Fibroblast of mammary gland (primary cell): ENCODE measurements around the gene COL9A2.

Source experiments
- DNase-seq: peaks from one replicate; pipeline ENCODE4 v3.0.0-alpha.2; 2010; ENCODE audit warnings: low read depth
- H3K4me3 ChIP-seq: 2 replicates; pipeline ENCODE4 v1.5.1; 2011; ENCODE audit warnings: low read depth, mild to moderate bottlenecking, low read length, moderate library complexity; ENCODE audit not compliant: control insufficient read depth
- CTCF ChIP-seq: conservative IDR thresholded peaks from 2 replicates; pipeline ENCODE4 v1.5.1; 2011; ENCODE audit warnings: low read depth, low read length, inconsistent platforms; ENCODE audit not compliant: control insufficient read depth, insufficient read depth

The COL9A2 gene

GRCh38 chr1:40318970-40319621 is 2.0 kb upstream of the COL9A2 start:
- H3K4me3 ChIP-seq: no peak overlapping the region
- TF ChIP-seq CTCF: no peak
- no peak for DNase-seq

- H3K4me3 ChIP-seq: no peak overlapping the region
- TF ChIP-seq CTCF: no peak
- DNase-seq: no peak
These were observed 1.4 kb upstream of the COL9A2 start for GRCh38 chr1:40318476-40318875.

GRCh38 chr1:40317394-40318074 is 448 bp upstream of the COL9A2 start:
- TF ChIP-seq CTCF: no peak
- DNase-seq: no peak
- no peak overlapping the region for H3K4me3 ChIP-seq

GRCh38 chr1:40315795-40316594 is 1.1 kb downstream of the COL9A2 start:
- no peak for TF ChIP-seq CTCF
- no peak for DNase-seq
- peak overlapping the region; percentile 22 for H3K4me3 ChIP-seq

GRCh38 chr1:40315239-40315794 is 1.8 kb downstream of the COL9A2 start:
- H3K4me3 ChIP-seq: peak overlapping the region; percentile 22
- peak; percentile 81 for DNase-seq
- TF ChIP-seq CTCF: peak; percentile 71

- TF ChIP-seq CTCF: no peak
- DNase-seq: no peak
- no peak overlapping the region for H3K4me3 ChIP-seq
These were observed 2.3 kb downstream of the COL9A2 start for GRCh38 chr1:40314721-40315238.
